Measurements from ENCODE around the gene ADCY2. TPM values are rescaled to one million over a fixed set of nuclear protein-coding genes. Genes with fewer than 3 reads are reported as not detected.

Gene ADCY2
- total RNA-seq, 2 experiments from 2014 or later: not detected

DNA sequence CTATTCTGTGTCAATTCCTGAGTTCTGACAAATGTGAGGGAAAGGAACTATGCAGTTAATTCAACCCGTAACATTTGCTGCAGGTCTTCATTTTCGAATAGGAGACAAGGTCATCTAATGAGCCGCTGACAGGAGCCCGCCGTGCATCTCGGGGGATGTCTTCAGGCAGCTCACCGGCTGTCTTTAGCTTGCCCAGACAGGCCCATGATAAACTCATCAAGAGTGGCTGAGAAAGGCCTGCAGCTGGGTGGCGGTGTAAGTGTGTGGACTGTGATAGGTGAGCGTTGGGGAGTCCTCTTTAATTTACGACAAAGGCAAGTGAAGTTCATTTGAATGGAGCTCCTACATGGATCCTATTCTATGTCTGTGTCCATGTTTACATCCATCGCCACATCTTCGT, 190.5 kb downstream of the ADCY2 start:
- TF ChIP-seq, protein P1, sequence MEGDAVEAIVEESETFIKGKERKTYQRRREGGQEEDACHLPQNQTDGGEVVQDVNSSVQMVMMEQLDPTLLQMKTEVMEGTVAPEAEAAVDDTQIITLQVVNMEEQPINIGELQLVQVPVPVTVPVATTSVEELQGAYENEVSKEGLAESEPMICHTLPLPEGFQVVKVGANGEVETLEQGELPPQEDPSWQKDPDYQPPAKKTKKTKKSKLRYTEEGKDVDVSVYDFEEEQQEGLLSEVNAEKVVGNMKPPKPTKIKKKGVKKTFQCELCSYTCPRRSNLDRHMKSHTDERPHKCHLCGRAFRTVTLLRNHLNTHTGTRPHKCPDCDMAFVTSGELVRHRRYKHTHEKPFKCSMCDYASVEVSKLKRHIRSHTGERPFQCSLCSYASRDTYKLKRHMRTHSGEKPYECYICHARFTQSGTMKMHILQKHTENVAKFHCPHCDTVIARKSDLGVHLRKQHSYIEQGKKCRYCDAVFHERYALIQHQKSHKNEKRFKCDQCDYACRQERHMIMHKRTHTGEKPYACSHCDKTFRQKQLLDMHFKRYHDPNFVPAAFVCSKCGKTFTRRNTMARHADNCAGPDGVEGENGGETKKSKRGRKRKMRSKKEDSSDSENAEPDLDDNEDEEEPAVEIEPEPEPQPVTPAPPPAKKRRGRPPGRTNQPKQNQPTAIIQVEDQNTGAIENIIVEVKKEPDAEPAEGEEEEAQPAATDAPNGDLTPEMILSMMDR (IDR thresholded peaks at IDR 0.05): no peak
- POLR2A ChIA-PET: no interaction called here

GRCh38 chr5:7589800-7590199, 193.9 kb downstream of the ADCY2 start:
- no peaks in the 10 kb centered on the region for H3K27me3 Mint-ChIP-seq
- H3K27ac Mint-ChIP-seq: no peak overlapping the region
- DNase-seq: no peak
- CTCF ChIA-PET: no interaction called here
- no peak overlapping the region for H3K4me3 Mint-ChIP-seq
- ATAC-seq: no peak
- H3K9me3 Mint-ChIP-seq: no peaks in the 10 kb centered on the region
- intact Hi-C loops (cut with micrococcal nuclease): no loop called here
- no peaks in the 10 kb centered on the region for H3K36me3 Mint-ChIP-seq (ENCODE audit: low read depth)
- POLR2A ChIA-PET: no interaction called here
- H3K4me1 Mint-ChIP-seq (ENCODE audit: low read depth): no peaks in the 10 kb centered on the region
- TF ChIP-seq, protein P1 (IDR thresholded peaks at IDR 0.05): no peak

More for the DNA sequence above, 190.5 kb downstream of the ADCY2 start:
- H3K4me3 Mint-ChIP-seq: no peak overlapping the region
- H3K9me3 Mint-ChIP-seq: no peaks in the 10 kb centered on the region
- intact Hi-C loops (cut with micrococcal nuclease): no loop called here
- no peak overlapping the region for H3K27ac Mint-ChIP-seq
- H3K4me1 Mint-ChIP-seq (ENCODE audit: low read depth): no peaks in the 10 kb centered on the region
- no peaks in the 10 kb centered on the region for H3K36me3 Mint-ChIP-seq (ENCODE audit: low read depth)
- ATAC-seq (no peak), DNase-seq (no peak)
- CTCF ChIA-PET: no interaction called here
- H3K27me3 Mint-ChIP-seq: no peaks in the 10 kb centered on the region

DNA sequence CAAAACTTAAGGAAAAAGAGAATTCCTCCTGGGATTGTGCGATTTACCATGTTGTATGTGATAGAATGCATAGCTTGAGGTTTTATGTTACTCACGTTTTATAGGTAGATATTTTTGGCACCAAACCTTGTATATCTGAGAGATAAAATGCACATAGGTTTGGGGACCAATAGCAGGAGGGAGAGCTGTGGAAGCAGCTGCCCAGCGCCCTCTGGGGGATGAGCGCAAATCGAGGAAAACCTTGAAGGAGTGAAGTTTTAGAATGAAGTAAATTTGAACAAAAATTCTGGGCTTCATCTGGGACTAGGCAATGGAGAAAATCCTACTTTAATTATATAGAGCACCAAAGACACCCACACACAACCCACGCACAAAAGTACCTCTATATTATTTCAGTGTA, 197.0 kb downstream of the ADCY2 start:
- Mint-ChIP-seq H3K4me3 (no peak overlapping the region), H3K27me3 (no peaks in the 10 kb centered on the region), H3K27ac (no peak overlapping the region), H3K9me3 (no peaks in the 10 kb centered on the region), H3K4me1 (ENCODE audit: low read depth) (no peaks in the 10 kb centered on the region), H3K36me3 (ENCODE audit: low read depth) (no peaks in the 10 kb centered on the region)
- ChIA-PET POLR2A (no interaction called here), CTCF (interaction anchor here (1.4 kb wide), 1 partner anchor 15 kb away, joined by 3 read pairs; no protein-coding TSS in a partner anchor)
- TF ChIP-seq, protein P1 (IDR thresholded peaks at IDR 0.05): no peak
- ATAC-seq (no peak), DNase-seq (peak; percentile 4)
- intact Hi-C loops (cut with micrococcal nuclease): no loop called here

GRCh38 chr5:7597059-7597642, 201.2 kb downstream of the ADCY2 start:
- ATAC-seq (no peak), DNase-seq (no peak)
- H3K4me1 Mint-ChIP-seq (ENCODE audit: low read depth): no peaks in the 10 kb centered on the region
- intact Hi-C loops (cut with micrococcal nuclease): no loop called here
- no peaks in the 10 kb centered on the region for H3K27me3 Mint-ChIP-seq
- TF ChIP-seq, protein P1 (IDR thresholded peaks at IDR 0.05): no peak
- H3K27ac Mint-ChIP-seq: no peak overlapping the region
- ChIA-PET CTCF (no interaction called here), POLR2A (no interaction called here)
- H3K9me3 Mint-ChIP-seq: peaks cover 2% of the 10 kb centered on the region
- no peaks in the 10 kb centered on the region for H3K36me3 Mint-ChIP-seq (ENCODE audit: low read depth)
- H3K4me3 Mint-ChIP-seq: no peak overlapping the region

DNA sequence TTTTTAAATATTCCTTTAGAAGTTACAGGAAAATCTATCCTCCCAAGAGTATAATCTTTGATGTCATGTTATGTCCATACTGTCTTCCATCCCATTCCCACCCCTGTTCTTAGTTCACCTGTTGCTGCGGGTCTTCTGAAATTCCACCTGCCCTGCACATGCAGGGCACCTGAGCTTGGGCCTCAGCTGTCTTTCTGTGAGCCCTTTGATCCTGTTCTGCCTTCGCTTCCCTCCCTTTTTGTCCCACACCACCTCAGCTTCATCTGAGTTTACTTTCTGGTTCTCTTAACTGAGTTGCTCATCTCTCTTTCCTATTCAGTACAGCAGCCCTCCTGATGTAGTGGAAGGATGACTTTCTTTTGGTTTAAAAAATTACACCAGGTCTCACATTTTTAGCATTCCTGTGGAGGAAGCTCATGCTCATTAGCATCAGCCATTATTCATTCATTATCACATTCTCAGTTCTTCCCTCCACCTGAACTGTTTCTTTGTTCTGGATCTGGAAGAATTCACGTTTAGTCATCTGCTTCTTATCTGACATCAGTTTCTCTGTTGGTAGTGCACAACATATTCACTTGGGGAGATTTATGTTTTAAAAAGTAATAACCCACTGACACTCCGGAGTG, 211.0 kb downstream of the ADCY2 start:
- Mint-ChIP-seq H3K4me3 (no peak overlapping the region), H3K27ac (no peak overlapping the region), H3K4me1 (ENCODE audit: low read depth) (no peaks in the 10 kb centered on the region), H3K9me3 (no peaks in the 10 kb centered on the region), H3K36me3 (ENCODE audit: low read depth) (no peaks in the 10 kb centered on the region), H3K27me3 (no peaks in the 10 kb centered on the region)
- no peak for DNase-seq
- no peak for ATAC-seq
- TF ChIP-seq, protein P1 (IDR thresholded peaks at IDR 0.05): no peak
- intact Hi-C loops (cut with micrococcal nuclease): no loop called here
- ChIA-PET POLR2A (no interaction called here), CTCF (no interaction called here)

Data from activated CD8-positive, alpha-beta T cell treated with anti-CD3 and anti-CD28 coated beads for 36 hours (primary cell).